H1 (cell line): ENCODE data around the gene BMPR1A.

Source experiments
- POLR2A ChIP-seq, 2 experiments: IDR thresholded peaks; 1 replicate in 1 of 2; 2 replicates in 1 of 2; pipeline ENCODE4 v1.6.1; 2011; ENCODE audit warnings: low read depth in 2 of 2, low read length in 2 of 2, mild to moderate bottlenecking in 2 of 2; ENCODE audit errors: control extremely low read depth in 1 of 2
- SRF ChIP-seq: IDR thresholded peaks from 2 replicates; pipeline ENCODE4 v1.6.1; 2011; ENCODE audit warnings: mild to moderate bottlenecking, low read depth, low read length, moderate library complexity
- YY1 ChIP-seq: IDR thresholded peaks from 2 replicates; pipeline ENCODE4 v1.6.1; 2011; ENCODE audit warnings: low read depth, mild to moderate bottlenecking, low read length
- TF ChIP-seq, protein P1 (sequence below), 3 experiments: IDR thresholded peaks; 1 replicate in 2 of 3; 2 replicates in 1 of 3; pipeline versions ENCODE4 v1.5.1 to v1.6.1; 2011; ENCODE audit warnings: low read length in 3 of 3, mild to moderate bottlenecking in 3 of 3, inconsistent platforms in 2 of 3, low read depth in 1 of 3, moderate library complexity in 1 of 3; ENCODE audit not compliant: insufficient read depth in 1 of 3; ENCODE audit errors: control extremely low read depth in 1 of 3

DNA sequence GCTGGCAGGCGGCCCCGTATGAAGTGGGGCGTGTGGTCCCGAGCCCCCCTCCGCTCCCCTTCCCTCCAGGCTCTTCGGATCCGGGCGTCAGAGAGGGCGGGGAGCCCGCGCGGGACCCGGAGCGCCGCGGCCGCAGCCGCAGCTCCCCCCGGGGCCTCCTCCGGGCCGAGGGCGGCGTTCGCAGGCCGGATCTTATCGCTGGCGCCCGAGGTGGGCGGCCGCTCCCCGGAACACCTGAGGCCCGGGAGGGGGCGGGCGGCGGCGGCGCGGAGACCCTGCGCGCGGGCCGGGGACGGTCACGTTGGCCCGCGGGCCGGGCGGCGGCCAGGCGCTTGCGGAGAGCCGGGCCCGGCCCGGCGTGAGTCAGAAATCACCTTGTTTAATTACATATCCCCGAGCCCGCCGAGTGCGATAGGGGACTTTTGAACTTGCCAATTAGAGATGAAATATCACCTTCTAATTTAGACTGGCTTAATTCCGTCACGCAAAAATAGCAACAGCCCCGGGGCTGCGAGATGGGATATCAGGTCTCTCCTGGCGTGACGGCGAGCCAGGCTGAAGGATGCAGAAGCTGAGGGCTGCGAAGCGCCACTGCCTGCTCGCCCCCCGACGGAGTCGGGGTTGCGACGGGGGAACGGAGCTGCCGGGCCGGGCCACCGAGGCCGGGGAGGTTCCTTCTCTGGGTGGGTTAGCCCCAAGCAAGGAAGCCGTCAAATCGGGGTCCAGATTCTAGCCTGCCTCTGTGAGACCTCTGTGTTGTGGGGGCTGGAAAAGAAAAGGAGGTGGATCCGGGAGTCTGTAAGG is 44.7 kb upstream of the BMPR1A start:
- 0 out of 3 replicates have a peak, but pooled peaks of 1 of the 2 experiments have one; percentile 10 for TF ChIP-seq POLR2A (IDR thresholded peaks at IDR 0.05; ENCODE audit: control extremely low read depth in 1 of 2, low read depth in 2 of 2, low read length in 2 of 2)
- TF ChIP-seq, protein P1, sequence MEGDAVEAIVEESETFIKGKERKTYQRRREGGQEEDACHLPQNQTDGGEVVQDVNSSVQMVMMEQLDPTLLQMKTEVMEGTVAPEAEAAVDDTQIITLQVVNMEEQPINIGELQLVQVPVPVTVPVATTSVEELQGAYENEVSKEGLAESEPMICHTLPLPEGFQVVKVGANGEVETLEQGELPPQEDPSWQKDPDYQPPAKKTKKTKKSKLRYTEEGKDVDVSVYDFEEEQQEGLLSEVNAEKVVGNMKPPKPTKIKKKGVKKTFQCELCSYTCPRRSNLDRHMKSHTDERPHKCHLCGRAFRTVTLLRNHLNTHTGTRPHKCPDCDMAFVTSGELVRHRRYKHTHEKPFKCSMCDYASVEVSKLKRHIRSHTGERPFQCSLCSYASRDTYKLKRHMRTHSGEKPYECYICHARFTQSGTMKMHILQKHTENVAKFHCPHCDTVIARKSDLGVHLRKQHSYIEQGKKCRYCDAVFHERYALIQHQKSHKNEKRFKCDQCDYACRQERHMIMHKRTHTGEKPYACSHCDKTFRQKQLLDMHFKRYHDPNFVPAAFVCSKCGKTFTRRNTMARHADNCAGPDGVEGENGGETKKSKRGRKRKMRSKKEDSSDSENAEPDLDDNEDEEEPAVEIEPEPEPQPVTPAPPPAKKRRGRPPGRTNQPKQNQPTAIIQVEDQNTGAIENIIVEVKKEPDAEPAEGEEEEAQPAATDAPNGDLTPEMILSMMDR (IDR thresholded peaks at IDR 0.05; ENCODE audit: control extremely low read depth in 1 of 3, insufficient read depth in 1 of 3, low read depth in 1 of 3, low read length in 3 of 3), result no peak
- TF ChIP-seq YY1, result no peak
- no peak for TF ChIP-seq SRF
